Fibroblast of lung (primary cell): ENCODE measurements around the gene RASEF.

ENCODE experiments used
- EZH2 ChIP-seq: IDR thresholded peaks from 2 replicates; pipeline ENCODE4 v1.5.1; 2012; ENCODE audit warnings: low read length, control low read depth, mild to moderate bottlenecking; ENCODE audit errors: missing control alignments
- TF ChIP-seq, protein P1 (sequence below), 2 donors: IDR thresholded peaks in 1 of 2; conservative IDR thresholded peaks in 1 of 2; 1 replicate in 1 of 2; 2 replicates in 1 of 2; pipeline ENCODE4 v1.5.1; 2011 to 2012; ENCODE audit warnings: low read length in 2 of 2, control low read depth in 1 of 2, inconsistent platforms in 1 of 2, low read depth in 1 of 2, mild to moderate bottlenecking in 1 of 2

- TF ChIP-seq EZH2: no peak
- TF ChIP-seq, protein P1, sequence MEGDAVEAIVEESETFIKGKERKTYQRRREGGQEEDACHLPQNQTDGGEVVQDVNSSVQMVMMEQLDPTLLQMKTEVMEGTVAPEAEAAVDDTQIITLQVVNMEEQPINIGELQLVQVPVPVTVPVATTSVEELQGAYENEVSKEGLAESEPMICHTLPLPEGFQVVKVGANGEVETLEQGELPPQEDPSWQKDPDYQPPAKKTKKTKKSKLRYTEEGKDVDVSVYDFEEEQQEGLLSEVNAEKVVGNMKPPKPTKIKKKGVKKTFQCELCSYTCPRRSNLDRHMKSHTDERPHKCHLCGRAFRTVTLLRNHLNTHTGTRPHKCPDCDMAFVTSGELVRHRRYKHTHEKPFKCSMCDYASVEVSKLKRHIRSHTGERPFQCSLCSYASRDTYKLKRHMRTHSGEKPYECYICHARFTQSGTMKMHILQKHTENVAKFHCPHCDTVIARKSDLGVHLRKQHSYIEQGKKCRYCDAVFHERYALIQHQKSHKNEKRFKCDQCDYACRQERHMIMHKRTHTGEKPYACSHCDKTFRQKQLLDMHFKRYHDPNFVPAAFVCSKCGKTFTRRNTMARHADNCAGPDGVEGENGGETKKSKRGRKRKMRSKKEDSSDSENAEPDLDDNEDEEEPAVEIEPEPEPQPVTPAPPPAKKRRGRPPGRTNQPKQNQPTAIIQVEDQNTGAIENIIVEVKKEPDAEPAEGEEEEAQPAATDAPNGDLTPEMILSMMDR (conservative IDR thresholded peaks at IDR 0.05 in 1 of 2, IDR thresholded peaks at IDR 0.05 in 1 of 2; ENCODE audit: low read depth in 1 of 2, low read length in 2 of 2): no peak
Observed at GRCh38 chr9:82940376-82940775, 122.6 kb downstream of the RASEF start.
